Neural crest cell (in vitro differentiated cells): ENCODE data around the gene IRF3. TPM values are rescaled to one million over a fixed set of nuclear protein-coding genes. Genes with fewer than 3 reads are reported as not detected.
A peak's percentile ranks its signal among the peaks of the same experiment; 100 is the strongest.

ENCODE experiments used
- DNase-seq: peaks from one replicate; pipeline ENCODE4 v3.0.0; 2021; ENCODE audit warnings: low read depth, mixed read lengths, low spot score
- H3K27ac Mint-ChIP-seq: one replicate; pipeline ENCODE4 v1.8.0; 2021; ENCODE audit warnings: mild to moderate bottlenecking, mixed read lengths; ENCODE audit not compliant: unreplicated experiment
- H3K27me3 Mint-ChIP-seq: 2 replicates; pipeline ENCODE4 v1.8.0; 2021; ENCODE audit warnings: low read depth, mild to moderate bottlenecking, mixed read lengths
- H3K36me3 Mint-ChIP-seq: 2 replicates; pipeline ENCODE4 v1.8.0; 2021; ENCODE audit warnings: low read depth, mild to moderate bottlenecking, mixed read lengths
- H3K4me1 Mint-ChIP-seq: 2 replicates; pipeline ENCODE4 v1.8.0; 2021; ENCODE audit warnings: mixed read lengths
- H3K4me3 Mint-ChIP-seq: one replicate; pipeline ENCODE4 v1.8.0; 2021; ENCODE audit warnings: mild to moderate bottlenecking, mixed read lengths
- H3K9me3 Mint-ChIP-seq: 2 replicates; pipeline ENCODE4 v1.8.0; 2021; ENCODE audit warnings: mixed read lengths
- microRNA-seq: library from miRNA; unstranded; fragments of <30 nt; microRNA quantifications from one replicate; pipeline ENCODE4, GENCODE V29; 2020
- total RNA-seq: library from RNA; stranded (reverse); gene quantifications from 2 replicates; pipeline ENCODE4 v1.2.1, GENCODE V29; 2021
- TF ChIP-seq, protein P1 (sequence below): fragments of 200-600 bp; sonication (generic); conservative IDR thresholded peaks from 2 replicates; pipeline ENCODE4 v1.5.0; 2021; ENCODE audit warnings: antibody characterized with exemption, mild to moderate bottlenecking

IRF3 gene
- total RNA-seq, 1 donor from 2014 or later = 76.0 TPM

DNA sequence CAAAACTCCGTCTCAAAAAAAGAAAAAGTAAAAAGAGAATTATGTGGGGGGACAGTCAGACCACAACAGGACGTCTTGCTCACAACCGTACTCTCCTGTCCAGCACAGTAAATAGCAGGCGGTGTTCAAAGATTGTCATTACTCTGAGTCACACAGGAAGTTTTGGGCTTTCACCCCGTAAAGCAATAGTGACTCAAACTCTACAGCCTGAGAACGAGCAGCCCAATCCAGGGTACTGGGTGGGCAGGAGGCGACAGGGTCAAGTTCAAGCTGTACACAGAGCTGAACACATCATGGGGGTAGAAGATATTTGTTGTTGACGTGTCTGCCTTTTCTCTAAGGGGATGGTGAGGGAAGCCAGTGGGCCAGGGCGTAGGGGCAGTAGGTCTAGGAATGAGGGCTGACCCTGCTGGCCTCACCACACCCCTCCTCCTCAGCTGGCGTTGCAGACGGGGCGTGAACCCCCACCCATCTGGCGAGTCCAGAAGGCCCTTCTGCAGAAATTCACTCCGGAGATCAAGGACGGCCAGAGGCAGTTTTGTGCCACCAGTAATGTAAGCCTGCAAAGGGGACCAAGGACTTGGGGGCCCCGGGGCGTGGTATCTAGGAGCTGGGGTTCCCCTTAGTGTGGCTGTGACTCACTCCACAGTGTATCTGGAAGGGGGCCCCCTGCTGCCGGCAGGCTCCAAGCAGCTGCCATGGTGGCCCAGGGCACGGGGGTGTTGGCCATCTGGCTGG lies 51.4 kb downstream of the IRF3 start:
- H3K9me3 Mint-ChIP-seq = no peaks in the 10 kb centered on the region
- peaks cover 7% of the 10 kb centered on the region for H3K36me3 Mint-ChIP-seq
- TF ChIP-seq, protein P1, sequence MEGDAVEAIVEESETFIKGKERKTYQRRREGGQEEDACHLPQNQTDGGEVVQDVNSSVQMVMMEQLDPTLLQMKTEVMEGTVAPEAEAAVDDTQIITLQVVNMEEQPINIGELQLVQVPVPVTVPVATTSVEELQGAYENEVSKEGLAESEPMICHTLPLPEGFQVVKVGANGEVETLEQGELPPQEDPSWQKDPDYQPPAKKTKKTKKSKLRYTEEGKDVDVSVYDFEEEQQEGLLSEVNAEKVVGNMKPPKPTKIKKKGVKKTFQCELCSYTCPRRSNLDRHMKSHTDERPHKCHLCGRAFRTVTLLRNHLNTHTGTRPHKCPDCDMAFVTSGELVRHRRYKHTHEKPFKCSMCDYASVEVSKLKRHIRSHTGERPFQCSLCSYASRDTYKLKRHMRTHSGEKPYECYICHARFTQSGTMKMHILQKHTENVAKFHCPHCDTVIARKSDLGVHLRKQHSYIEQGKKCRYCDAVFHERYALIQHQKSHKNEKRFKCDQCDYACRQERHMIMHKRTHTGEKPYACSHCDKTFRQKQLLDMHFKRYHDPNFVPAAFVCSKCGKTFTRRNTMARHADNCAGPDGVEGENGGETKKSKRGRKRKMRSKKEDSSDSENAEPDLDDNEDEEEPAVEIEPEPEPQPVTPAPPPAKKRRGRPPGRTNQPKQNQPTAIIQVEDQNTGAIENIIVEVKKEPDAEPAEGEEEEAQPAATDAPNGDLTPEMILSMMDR = no peak
- no peaks in the 10 kb centered on the region for H3K27me3 Mint-ChIP-seq
- H3K27ac Mint-ChIP-seq = peak overlapping the region; percentile 39
- peaks cover 3% of the 10 kb centered on the region for H3K4me1 Mint-ChIP-seq
- H3K4me3 Mint-ChIP-seq = no peak overlapping the region
- DNase-seq = no peak

DNA sequence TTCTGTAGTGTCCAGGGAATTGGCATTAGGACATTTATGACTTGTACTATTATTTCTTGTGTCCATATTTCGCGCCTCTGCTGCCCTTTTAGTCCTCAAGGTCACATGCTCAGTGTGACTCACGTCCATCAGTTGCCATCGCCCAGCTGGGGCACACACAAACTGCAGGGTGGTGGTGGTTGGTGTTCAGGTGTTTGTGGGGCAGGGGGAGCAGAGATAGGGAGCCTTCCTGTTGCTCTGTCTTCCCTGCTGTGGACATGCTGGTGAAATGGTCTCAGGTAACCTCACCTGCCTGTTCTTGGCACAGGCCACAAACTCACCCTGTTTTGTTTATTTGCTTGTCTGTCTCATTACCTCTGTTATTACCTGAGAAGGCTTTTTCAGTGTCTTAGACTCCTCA lies 52.3 kb downstream of the IRF3 start:
- H3K27me3 Mint-ChIP-seq = no peaks in the 10 kb centered on the region
- TF ChIP-seq, protein P1 = no peak
- peaks cover 3% of the 10 kb centered on the region for H3K36me3 Mint-ChIP-seq
- no peak for DNase-seq
- no peaks in the 10 kb centered on the region for H3K9me3 Mint-ChIP-seq
- no peak overlapping the region for H3K27ac Mint-ChIP-seq
- no peak overlapping the region for H3K4me3 Mint-ChIP-seq
- peaks cover 3% of the 10 kb centered on the region for H3K4me1 Mint-ChIP-seq

Small RNA genes within 50 kb of the gene (microRNA-seq; reads per million reads assigned to microRNA genes)
- 7.1 reads per million, percentile 8 among the genes with 10 or more reads in this experiment for gene MIR5088

Other genes starting within 250 kb of the IRF3 start
- not detected in 2 replicates for gene PTH2, start 242.4 kb downstream of the IRF3 start, total RNA-seq
- gene GFY, start 240.5 kb downstream of the IRF3 start, total RNA-seq = not detected in 2 replicates
- gene SLC17A7, start 224.3 kb downstream of the IRF3 start, total RNA-seq = 0.23 TPM in 1 of 2 replicates, not detected in the other
- 104 and 110 TPM in 2 replicates for gene PIH1D1, start 214.0 kb downstream of the IRF3 start, total RNA-seq
- 51.9 and 52.7 TPM in 2 replicates for gene ALDH16A1, start 212.6 kb downstream of the IRF3 start, total RNA-seq
- 0.89 and 1.0 TPM in 2 replicates for gene FLT3LG, start 191.6 kb downstream of the IRF3 start, total RNA-seq
- 2,983 and 3,026 TPM in 2 replicates for gene RPL13A, start 178.2 kb downstream of the IRF3 start, total RNA-seq
- 2,365 and 2,591 TPM in 2 replicates for gene RPS11, start 169.4 kb downstream of the IRF3 start, total RNA-seq
- 24.9 and 27.5 TPM in 2 replicates for gene FCGRT, start 153.2 kb downstream of the IRF3 start, total RNA-seq
- gene RCN3, start 137.9 kb downstream of the IRF3 start, total RNA-seq = 7.7 and 8.8 TPM in 2 replicates
- 70.2 and 74.1 TPM in 2 replicates for gene NOSIP, start 85.3 kb downstream of the IRF3 start, total RNA-seq
- gene PRRG2, start 84.5 kb downstream of the IRF3 start, total RNA-seq = 1.0 and 1.3 TPM in 2 replicates
- gene PRR12, start 74.7 kb downstream of the IRF3 start, total RNA-seq = 51.7 and 53.7 TPM in 2 replicates
- gene RRAS, start 25.7 kb downstream of the IRF3 start, total RNA-seq = 1.2 and 2.3 TPM in 2 replicates
- 89.6 and 91.9 TPM in 2 replicates for gene SCAF1, start 23.6 kb downstream of the IRF3 start, total RNA-seq
- 92.4 and 99.5 TPM in 2 replicates for gene BCL2L12, start 76 bp upstream of the IRF3 start, total RNA-seq
- 454 and 470 TPM in 2 replicates for gene PRMT1, start 11.4 kb upstream of the IRF3 start, total RNA-seq
- gene ADM5, start 23.7 kb upstream of the IRF3 start, total RNA-seq = 11.8 TPM in 2 replicates
- 87.7 and 96.1 TPM in 2 replicates for gene CPT1C, start 25.3 kb upstream of the IRF3 start, total RNA-seq
- gene TSKS, start 97.4 kb upstream of the IRF3 start, total RNA-seq = not detected in 2 replicates
- gene AP2A1, start 101.1 kb upstream of the IRF3 start, total RNA-seq = 96.7 and 102 TPM in 2 replicates
- 37.5 and 38.0 TPM in 2 replicates for gene FUZ, start 147.4 kb upstream of the IRF3 start, total RNA-seq
- 80.8 and 85.4 TPM in 2 replicates for gene MED25, start 152.4 kb upstream of the IRF3 start, total RNA-seq
- 453 and 466 TPM in 2 replicates for gene PTOV1, start 185.3 kb upstream of the IRF3 start, total RNA-seq
- gene PNKP, start 201.7 kb upstream of the IRF3 start, total RNA-seq = 131 and 135 TPM in 2 replicates
- gene AKT1S1, start 211.5 kb upstream of the IRF3 start, total RNA-seq = 38.6 and 39.6 TPM in 2 replicates
- 30.5 and 34.5 TPM in 2 replicates for gene TBC1D17, start 211.8 kb upstream of the IRF3 start, total RNA-seq
- gene IL4I1, start 231.0 kb upstream of the IRF3 start, total RNA-seq = 0.12 and 0.41 TPM in 2 replicates